NCI-H146 treated with DMSO at 0.1 percent for 48 hours (cell line): ENCODE data around the gene MYH11.
"Not testable (repeated sequence)": the region's sequence is repeated elsewhere in the genome, so short reads cannot be mapped to it uniquely, and the experiment has no call there.

ENCODE experiments used
- DNase-seq: peaks from one replicate; lab custom pipeline; 2025; ENCODE audit not compliant: unreplicated experiment; lab: John Stamatoyannopoulos, UW

MYH11 gene

DNA sequence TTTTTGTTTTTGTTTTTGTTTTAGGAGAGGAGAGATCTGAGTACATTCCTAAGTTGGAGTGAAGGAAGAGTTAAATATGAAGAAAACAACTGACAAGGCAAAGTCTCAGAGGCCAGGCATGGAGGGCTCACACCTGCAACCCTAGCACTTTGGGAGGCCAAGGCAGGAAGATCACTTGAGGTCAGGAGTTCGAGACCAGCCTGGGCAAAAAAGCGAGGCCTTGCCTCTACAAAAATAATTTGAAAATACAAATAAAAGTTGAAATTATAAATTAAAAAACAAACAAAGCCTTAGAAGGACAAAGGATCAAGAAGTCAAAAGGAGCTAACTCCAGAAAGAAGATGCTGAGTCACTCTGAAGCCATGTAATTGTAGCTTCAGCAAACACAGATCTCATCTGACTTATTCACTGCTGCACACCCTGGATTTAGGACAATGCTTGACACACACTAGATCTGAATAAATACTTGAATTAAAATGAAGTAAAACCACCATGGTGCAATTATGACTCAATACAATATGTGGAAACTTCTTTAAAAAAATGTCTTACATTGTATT lies 22.5 kb upstream of the MYH11 start:
- no peak for DNase-seq

DNA sequence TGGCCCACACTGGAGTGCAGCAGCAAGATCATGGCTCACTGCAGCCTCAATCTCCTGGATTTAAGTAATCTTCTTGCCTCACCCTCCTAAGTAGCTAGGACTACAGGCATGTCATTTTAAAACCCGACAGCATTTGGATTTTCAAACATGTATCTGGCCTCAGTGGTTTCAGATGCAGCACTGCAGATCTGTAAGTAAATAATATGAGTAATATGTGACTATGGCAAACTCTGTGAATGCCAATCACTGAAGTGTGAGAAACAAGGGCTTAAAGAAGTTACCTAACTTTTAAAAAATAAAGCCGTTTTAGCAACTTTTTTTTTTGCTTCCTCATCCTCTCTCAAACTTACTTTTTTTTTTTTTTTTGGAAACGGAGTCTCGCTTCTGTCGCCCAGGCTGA lies 19.7 kb upstream of the MYH11 start:
- DNase-seq = no peak

DNA sequence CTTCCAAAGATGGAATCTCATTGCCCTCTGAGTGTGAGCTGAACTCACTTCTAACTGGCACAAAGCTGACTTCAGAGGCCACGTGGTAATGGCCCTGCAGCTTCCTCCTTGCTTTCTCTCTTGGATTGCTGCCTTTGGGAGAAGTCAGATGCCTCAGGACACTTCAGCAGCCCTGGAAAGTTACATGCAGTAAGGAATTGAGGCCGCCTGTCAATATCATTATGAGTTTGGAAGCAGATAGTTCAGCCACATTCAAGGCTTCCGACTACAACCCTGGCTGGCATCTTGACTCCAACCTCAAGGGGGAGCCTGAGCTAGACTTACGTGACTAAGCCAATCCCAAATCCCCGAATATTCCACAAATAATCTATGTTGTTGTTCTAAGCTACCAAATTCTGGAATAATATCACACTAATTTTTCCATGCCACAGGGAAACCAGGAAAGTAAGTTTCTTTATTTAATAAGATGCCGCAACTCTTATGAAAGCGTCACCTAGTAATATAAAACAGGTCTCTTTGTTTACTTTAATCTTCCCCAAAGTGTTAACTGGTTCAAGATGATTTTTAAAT lies 18.0 kb upstream of the MYH11 start:
- DNase-seq = no peak

DNA sequence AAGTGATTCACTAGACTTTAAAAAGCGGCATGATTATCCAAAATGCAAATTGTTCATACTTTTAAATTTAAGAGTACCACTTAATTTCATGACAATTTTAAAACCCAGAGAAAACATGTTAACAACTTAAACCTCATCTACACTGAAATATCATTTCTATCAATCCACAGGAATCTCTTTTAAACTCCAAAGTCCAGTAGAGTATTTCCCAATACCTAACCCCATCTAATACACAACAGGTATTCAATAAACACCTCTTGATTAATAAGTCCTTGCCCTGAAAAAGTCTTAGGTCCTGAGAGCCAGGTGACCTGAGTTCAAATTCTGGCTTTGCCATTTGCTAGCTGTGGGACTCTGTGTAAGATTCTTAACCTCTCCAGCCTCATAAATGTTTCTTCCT lies 16.9 kb upstream of the MYH11 start:
- no peak for DNase-seq

DNA sequence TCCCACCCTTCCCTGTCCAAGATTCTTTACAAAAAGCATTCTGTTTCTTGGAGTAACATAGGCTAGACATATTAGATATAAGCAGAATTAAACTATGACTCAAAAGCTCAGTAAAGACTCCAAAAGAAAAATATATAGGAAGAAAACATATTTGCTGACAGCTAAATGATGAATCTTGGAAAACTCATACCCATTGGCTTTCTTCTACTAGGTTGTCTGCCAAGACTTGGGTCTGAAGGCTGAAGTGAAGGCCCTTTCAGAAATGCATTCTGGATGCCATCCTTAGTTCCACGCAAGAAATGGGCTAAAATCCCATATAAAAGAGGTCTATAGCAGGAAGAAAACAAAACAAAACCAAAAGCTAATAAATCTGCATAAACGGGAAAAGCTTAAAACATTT lies 16.5 kb upstream of the MYH11 start:
- no peak for DNase-seq

DNA sequence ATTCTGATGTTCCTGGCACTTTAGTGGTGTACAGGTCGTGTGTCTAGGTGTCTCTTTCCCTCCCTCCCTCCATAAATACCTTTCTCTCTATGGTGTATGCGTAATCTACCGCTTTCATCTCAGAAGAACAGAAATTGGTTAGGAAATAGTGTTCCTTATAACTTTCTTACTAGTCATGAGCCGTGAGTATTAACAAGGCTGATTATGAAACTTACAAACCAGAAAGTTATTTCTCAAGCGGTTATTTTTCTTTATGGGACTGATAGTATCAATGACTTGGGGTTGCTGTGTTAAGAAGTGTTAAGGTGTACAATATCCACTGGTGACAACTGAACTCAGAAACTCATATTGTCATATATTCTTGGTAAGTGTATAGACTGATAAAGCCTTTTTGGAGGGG lies 13.2 kb upstream of the MYH11 start:
- no peak for DNase-seq

DNA sequence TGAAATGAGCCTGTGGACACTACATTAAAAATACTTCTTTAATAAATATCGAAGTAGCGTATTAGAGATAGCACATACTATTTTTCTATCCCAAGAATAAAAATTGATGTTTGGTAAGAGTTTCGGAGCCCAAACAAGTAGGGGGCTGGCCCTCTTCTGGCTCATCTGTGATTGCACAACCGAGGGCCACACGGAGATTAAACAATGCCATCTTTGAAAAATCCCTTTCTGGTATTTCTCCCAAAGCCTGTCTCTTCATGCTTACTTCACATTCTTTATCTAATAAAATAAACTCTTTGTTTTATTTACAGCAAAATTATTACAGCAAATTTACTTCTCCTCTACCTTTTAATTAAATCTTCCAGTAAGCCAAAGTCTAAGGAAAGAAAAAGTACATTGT lies 9.6 kb upstream of the MYH11 start:
- no peak for DNase-seq

DNA sequence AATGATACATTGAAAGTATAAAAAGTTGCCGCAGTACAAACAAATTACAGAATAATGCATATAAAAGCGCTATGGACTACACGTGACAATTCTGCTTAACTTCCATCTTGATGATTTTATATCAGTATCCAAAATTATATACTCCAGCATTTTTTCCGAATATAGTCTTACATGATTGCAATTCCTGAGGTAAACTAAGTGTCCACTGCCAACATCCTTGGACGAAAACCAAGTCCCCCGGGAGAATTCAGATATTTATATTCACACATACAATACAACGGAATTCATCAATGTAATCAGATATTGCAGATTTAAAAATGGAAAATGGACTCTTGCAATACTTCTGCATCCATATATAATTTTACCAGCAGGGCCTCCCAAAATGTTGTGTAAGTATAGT lies 8.9 kb upstream of the MYH11 start:
- no peak for DNase-seq

DNA sequence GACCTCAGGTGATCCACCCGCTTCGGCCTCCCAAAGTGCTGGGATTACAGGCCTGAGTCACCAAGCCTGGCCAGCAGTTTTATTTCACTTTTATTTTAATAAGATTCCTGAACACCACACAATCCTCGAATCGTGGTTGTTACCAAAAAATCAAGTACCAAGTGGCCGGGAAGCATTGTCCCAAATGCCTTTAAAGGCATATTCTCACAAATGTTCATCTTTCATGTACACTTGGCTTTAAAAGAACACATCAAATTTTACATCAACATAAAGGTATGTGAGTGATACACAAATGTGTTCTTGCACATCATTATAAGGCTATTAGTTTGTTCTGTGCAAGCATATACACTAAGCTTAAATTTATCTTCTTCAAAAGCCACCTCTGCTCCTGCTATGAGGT lies 8.1 kb upstream of the MYH11 start:
- no peak for DNase-seq

DNA sequence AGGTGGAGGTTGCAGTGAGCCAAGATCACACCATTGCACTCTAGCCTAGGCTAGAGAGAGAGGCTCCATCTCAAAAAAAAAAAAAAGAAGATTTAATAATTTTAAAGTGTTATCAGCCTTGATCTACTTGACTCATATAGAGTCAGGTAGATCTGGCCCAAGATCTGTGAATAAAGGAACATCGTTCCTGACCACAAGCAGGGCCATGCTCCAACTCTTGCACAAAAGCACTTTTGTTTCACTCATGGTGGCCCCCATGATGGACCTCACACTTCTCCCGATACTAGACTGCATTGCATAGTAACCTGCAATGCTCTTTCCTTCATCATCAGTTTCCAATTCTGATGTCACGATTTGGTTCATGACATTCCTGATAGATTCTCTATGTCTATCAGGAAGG lies 5.2 kb upstream of the MYH11 start:
- DNase-seq = no peak

DNA sequence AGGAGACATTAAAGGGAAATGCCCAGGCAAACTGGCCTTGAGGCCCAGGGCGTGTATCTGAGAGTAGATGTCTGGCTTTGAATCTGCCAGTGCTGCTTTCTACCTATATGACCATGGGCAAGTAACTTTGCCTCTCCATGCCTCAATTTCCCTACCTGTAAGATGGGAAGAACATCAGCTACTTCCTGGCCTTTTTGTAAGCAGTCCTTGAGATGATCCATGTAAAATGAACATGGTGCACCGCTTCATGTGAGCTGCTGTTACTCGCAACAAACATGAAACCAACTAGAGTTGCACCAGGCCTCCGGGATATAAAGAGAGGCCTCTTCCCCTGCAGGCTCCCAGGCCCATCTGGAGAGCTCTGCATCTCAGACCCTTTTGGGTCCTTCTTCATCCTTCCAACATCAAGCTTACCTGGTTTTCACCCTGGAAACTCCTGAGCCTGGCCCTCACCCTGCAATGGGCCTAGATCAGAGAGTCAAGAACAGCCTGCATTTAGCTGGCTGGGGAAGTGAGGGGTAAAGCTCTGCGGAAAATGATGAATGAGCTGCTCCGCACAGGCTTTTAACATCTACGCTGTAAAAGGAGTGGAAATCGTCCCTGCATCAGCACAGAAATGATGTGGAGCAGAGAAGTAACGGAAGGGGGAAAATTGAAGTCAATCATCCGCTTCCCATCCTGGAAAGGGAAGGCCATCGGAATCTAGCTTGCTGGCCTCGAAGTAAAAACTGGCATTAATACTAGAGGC lies 2.3 kb upstream of the MYH11 start:
- no peak for DNase-seq

DNA sequence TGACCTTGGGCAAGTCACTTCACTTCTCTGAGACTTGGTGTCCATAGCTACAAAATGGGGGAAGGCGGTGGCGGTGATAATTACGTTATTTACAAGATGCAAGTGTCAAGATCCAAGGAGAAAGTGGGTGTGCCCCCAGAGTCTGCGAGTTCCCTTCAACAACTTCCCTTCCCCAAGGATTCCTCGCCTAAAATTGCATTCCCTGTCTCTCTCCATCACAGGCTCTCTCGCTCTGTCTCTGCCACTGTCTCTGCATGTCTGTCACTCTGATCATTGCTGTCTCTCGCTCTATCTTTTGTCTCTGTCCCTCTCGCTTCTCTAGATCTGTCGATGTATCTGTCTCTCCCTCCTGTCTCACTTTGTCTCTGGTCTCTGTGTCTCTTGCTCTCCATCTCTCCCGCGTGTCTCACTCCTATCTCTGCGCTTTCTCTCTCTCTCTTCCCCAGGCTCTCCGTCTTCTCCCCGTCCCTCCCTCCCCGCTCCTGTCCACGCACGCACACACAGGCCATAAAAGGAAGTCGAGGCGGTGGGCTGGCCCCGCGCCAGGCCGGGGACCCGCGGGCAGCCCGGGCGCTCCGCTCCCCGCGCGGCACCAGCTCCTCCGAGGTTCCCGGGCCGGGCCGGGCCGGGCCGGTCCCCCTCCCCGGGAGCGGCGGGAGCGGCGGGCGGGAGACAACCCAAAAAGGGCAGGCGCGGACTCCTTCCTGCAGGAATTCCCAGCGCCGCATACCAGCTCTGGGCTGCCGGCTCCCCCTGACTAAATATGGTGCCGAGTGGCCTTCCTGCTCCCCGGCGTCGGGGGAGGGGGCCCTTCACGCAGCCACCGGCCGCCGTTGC lies 1.1 kb upstream of the MYH11 start:
- DNase-seq = no peak

DNA sequence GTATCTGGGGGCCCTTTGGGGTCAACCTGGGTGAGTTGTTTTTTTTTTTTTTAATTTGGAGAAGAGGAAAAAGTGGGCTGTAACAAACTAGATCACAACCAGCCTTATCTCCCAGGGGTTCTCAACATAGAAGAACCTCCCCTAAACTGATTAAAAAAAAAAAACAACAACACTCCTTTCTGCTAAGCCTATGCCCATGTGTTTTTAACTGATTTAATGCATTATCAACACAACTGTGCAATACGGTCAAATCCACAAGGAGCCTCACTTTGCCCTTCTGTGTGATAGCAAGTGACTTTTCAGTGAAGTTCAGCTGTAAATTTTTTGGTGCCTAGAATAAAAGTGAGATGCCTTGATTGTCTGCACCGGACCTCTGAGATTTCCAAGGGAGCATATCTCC lies 646 bp downstream of the MYH11 start:
- DNase-seq = no peak

DNA sequence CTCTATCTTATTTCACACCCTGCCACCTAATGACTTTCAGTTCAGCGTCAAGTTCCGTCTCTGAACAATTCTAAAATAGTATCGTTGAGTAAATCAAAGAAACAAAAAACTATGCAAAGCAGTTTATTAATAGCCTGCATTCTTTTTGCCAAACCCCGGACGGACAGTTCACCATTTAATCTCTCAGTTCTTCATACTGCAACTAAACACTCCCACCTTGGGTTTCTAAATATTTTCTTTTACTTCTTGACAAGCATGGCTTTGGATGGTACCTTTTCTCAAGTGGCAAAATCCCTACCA lies 1.2 kb downstream of the MYH11 start:
- no peak for DNase-seq

DNA sequence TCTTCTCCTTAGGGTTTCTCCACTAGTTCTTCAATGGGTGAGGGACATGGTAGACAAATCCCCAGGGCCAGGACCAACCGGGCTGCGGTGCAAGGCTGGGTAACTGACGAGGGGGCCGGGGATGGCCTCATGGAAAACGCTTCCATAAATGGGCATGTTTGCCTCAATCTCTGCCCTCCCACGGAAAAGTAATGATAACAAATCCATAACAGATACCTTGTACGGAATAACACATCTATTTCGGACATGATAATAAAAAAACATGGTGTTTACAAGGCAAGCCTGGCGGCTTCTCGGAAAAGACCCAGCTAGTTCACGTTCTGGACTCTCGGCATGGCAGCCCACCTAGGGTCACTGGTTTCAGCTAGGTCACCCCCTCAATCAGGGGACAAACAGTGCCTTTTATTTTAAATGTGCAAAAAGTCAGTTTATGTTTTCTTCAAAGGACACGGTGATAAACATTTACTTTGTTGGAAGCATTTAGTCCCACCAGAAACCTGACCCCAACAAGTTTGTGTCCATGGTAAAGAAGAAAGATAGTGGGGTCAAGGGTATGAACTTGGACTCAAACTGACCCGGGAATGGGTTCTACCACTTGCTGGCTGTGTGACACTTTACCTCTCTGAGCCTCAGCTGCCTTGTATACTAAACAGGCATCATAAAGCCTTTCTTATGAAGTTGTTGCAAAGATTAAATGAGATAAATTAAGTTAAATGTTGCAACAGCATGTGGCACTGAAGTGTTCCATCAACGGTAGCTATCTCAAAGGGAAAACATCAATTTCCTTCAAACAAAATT lies 1.7 kb downstream of the MYH11 start:
- no peak for DNase-seq

DNA sequence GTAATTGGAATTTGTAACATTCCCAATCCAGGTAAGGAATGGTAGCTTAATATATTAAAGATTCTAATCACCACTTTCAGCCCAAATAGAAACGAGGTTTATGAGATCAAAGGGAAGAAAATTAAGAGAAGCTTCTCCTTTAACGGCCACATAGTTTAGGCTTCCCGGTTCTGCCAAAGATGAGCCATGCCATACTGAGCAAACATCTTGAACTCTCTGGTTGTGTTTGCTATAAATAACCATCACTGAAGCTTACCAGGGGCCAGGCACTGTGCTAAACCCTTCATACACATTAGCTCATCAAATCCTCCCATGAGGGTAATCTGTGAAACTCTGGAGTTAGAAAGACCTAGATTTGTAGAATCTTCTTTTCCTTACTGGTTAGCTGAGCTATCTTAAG lies 2.8 kb downstream of the MYH11 start:
- DNase-seq = no peak

DNA sequence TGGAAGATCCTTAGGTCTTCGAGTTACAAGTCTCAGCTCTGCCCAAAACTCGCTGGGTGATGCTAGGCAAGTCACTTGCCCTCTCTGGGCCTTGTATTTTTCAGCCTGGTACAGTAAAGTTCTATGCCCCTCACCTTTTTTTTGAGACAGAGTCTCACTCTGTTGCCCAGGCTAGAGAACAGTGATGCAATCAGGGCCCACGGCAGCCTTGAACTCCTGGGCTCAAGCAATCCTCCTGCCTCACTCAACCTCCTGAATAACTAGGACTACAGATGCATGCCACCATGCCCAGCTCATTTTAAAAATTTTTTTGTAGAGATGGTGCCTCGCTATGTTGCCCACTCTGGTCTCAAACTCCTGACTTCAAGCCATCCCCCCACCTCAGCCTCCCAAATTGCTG lies 3.8 kb downstream of the MYH11 start:
- DNase-seq = no peak

DNA sequence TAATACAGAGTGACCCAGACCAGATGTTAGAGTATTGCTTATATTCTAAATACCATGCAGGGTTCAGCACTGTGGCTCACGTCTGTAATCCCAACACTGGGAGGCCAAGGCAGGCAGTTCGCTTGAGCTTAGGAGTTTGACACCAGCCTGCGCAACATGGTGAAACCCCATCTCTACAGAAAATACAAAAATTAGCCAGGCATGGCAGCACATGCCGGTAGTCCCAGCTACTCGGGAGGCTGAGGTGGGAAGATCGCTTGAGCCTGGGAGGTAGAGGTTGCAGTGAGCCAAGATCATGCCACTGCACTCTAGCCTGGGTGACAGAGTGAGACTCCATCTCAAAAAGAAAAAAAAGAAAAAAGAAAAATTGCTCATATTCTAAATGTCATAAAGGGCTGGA lies 6.3 kb downstream of the MYH11 start:
- not testable (repeated sequence) for DNase-seq

DNA sequence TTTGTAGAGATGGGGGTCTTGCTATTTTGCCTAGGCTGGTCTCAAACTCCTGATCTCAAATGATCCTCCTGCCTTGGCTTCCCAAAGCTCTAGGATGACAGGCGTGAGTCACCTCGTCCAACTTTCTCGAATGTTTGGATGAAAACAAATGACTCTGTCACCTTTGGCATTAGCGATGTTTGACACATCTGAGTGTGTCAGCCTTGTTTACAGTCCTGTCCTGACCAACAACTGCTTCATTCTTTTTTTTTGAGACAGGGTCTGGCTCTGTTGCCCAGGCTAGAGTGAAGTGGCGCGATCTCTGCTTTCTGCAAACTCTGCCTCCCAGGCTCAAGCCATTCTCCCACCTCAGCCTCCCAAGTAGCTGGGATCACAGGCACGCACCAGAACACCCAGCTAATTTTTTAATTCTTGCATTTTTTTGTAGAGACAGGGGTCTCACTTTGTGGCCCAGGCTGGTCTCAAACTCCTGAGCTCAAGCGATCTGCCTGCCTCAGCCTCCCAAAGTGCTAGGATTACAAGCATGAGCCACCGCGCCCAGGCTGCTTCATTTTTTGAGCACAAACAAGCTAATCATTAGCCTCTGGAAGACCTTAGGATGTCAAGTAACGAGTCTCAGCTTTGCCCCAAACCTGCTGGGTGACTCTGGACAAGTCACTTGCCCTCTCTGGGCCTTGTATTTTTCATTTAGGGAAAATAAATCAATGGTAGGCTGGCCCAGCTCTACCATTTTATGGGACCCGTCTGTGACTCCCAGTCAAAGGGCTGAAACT lies 7.4 kb downstream of the MYH11 start:
- no peak for DNase-seq

DNA sequence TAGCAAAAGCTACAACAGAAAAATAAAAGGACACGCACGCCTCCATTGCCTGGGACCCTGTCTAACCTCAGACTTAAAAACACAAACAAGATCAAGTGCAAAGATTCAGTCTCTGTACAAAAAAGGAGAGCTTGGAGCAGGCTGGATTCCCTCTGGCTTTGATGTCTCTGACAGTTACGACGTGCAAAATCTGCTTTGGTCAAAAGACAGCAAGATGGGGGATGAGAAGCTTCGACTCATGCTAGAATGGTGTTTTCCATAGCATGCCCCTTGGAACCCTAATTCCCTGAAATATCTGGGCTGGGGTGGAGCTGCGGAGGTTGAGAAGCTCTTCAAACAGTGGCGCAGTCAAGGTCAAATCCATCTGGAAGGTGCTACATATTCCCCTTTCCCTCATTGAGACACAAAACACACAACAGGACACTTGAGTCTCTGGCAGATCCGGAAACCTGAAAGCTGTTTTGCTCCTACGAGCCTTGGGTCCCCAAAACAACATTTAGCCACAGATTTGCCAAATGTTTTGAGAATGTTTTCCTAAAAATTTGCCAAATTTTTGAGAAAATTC lies 9.1 kb downstream of the MYH11 start:
- DNase-seq = no peak
